ENCODE measurements around the gene ME1. TPM values are rescaled to one million over a fixed set of nuclear protein-coding genes. Genes with fewer than 3 reads are reported as not detected.
"Not testable (repeated sequence)": the region's sequence is repeated elsewhere in the genome, so short reads cannot be mapped to it uniquely, and the experiment has no call there.

Gene ME1
- total and polyA plus RNA-seq, 2 experiments from 2014 or later = 19.0 to 19.7 TPM

DNA sequence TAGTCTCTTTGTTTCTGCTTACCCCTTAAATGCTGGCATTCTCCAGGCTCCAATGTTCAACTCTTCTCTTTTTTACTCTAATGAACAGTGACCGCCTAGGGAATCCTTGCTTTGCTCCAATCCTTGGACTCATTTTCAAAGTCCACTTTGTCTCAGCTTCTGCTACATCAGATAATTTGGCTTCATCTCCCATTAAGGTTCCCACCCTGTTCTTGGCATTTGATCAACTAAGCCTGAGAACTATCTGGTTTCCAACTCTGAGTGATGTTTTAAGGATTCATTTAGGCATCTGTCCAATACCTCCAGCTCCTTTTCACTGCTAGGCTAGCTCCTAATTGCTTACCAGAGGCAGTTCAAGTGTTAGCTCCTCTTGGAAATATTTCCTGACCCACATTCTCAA lies 64.9 kb downstream of the ME1 start:
- Histone ChIP-seq H4K20me1 (ENCODE audit: insufficient read depth, poor library complexity, severe bottlenecking) (no peaks in the 10 kb centered on the region), H3K9me2 (replicated peaks; ENCODE audit: insufficient read depth) (no peaks in the 10 kb centered on the region), H3K9me3 (ENCODE audit: low read depth) (no peaks in the 10 kb centered on the region), H3K27ac (no peak overlapping the region), H3K4me1 (ENCODE audit: insufficient read depth) (peaks cover 2% of the 10 kb centered on the region), H2AFZ (no peak overlapping the region), H3K79me2 (no peaks in the 10 kb centered on the region), H3K4me2 (no peak overlapping the region), H3K27me3 (no peaks in the 10 kb centered on the region), H3K4me3 (no peak overlapping the region), H3K36me3 (replicated peaks; ENCODE audit: insufficient read depth, low read depth) (no peaks in the 10 kb centered on the region)
- WGBS (ENCODE audit: low lambda C conversion rate, missing lambda C conversion rate) = 100% methylated on average over 1 of the region's 1 CpG
- no peak for DNase-seq (ENCODE audit: low spot score)
- TF ChIP-seq EZH2 (IDR thresholded peaks at IDR 0.05; ENCODE audit: borderline replicate concordance) = no peak

GRCh38 chr6:83362349-83362748 lies 68.5 kb downstream of the ME1 start:
- WGBS (ENCODE audit: low lambda C conversion rate, missing lambda C conversion rate) = 100% methylated on average over 6 of the region's 6 CpGs
- H3K4me1 ChIP-seq (ENCODE audit: insufficient read depth); H3K4me2 ChIP-seq; H3K27me3 ChIP-seq; H4K20me1 ChIP-seq (ENCODE audit: insufficient read depth, poor library complexity, severe bottlenecking); H3K4me3 ChIP-seq; H3K27ac ChIP-seq; DNase-seq (ENCODE audit: low spot score); H3K36me3 ChIP-seq (replicated peaks; ENCODE audit: insufficient read depth, low read depth); H2AFZ ChIP-seq; H3K9me3 ChIP-seq (ENCODE audit: low read depth); H3K79me2 ChIP-seq; H3K9me2 ChIP-seq (replicated peaks; ENCODE audit: insufficient read depth): not testable (repeated sequence)

GRCh38 chr6:83359638-83360037 lies 71.2 kb downstream of the ME1 start:
- H3K9me3 ChIP-seq (ENCODE audit: low read depth) = no peaks in the 10 kb centered on the region
- TF ChIP-seq EZH2phosphoT487 (IDR thresholded peaks at IDR 0.05; ENCODE audit: low read depth, severe bottlenecking, unreplicated experiment) = no peak
- no peak for TF ChIP-seq EZH2 (IDR thresholded peaks at IDR 0.05; ENCODE audit: borderline replicate concordance)
- TF ChIP-seq, protein P1, sequence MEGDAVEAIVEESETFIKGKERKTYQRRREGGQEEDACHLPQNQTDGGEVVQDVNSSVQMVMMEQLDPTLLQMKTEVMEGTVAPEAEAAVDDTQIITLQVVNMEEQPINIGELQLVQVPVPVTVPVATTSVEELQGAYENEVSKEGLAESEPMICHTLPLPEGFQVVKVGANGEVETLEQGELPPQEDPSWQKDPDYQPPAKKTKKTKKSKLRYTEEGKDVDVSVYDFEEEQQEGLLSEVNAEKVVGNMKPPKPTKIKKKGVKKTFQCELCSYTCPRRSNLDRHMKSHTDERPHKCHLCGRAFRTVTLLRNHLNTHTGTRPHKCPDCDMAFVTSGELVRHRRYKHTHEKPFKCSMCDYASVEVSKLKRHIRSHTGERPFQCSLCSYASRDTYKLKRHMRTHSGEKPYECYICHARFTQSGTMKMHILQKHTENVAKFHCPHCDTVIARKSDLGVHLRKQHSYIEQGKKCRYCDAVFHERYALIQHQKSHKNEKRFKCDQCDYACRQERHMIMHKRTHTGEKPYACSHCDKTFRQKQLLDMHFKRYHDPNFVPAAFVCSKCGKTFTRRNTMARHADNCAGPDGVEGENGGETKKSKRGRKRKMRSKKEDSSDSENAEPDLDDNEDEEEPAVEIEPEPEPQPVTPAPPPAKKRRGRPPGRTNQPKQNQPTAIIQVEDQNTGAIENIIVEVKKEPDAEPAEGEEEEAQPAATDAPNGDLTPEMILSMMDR (IDR thresholded peaks at IDR 0.05; ENCODE audit: poor library complexity) = no peak
- no peaks in the 10 kb centered on the region for H3K27me3 ChIP-seq
- DNase-seq (ENCODE audit: low spot score) = no peak
- no peaks in the 10 kb centered on the region for H3K9me2 ChIP-seq (replicated peaks; ENCODE audit: insufficient read depth)
- H3K4me2 ChIP-seq = no peak overlapping the region
- no peak overlapping the region for H2AFZ ChIP-seq
- WGBS (ENCODE audit: low lambda C conversion rate, missing lambda C conversion rate) = 98% methylated on average over 3 of the region's 3 CpGs
- no peak overlapping the region for H3K27ac ChIP-seq
- no peaks in the 10 kb centered on the region for H3K4me1 ChIP-seq (ENCODE audit: insufficient read depth)
- H3K36me3 ChIP-seq (replicated peaks; ENCODE audit: insufficient read depth, low read depth) = no peaks in the 10 kb centered on the region
- H4K20me1 ChIP-seq (ENCODE audit: insufficient read depth, poor library complexity, severe bottlenecking) = no peaks in the 10 kb centered on the region
- no peaks in the 10 kb centered on the region for H3K79me2 ChIP-seq
- H3K4me3 ChIP-seq = no peak overlapping the region

DNA sequence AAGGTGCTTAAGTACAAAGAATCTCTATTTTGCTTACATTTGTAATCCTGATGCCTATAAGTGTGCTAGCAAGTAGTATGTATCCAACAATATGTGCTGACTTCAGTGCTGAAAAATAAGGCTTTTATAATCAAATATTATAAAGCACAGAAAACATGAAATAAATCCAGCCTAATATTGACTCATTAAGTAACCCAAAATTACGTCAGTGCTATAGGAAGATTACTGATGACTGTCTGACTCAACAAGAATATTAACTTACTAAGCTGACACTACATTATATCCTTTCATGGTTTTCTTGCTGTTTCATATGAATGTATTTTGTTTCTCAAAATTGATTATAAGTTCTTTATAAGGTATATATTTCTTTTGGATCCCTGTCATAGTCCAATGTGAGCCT lies 76.1 kb downstream of the ME1 start:
- Histone ChIP-seq H2AFZ (no peak overlapping the region), H4K20me1 (ENCODE audit: insufficient read depth, poor library complexity, severe bottlenecking) (no peaks in the 10 kb centered on the region), H3K27ac (no peak overlapping the region), H3K4me1 (ENCODE audit: insufficient read depth) (no peaks in the 10 kb centered on the region), H3K27me3 (no peaks in the 10 kb centered on the region), H3K36me3 (replicated peaks; ENCODE audit: insufficient read depth, low read depth) (no peaks in the 10 kb centered on the region), H3K79me2 (no peaks in the 10 kb centered on the region), H3K9me3 (ENCODE audit: low read depth) (no peaks in the 10 kb centered on the region), H3K4me2 (no peak overlapping the region), H3K4me3 (no peak overlapping the region), H3K9me2 (replicated peaks; ENCODE audit: insufficient read depth) (no peaks in the 10 kb centered on the region)
- DNase-seq (ENCODE audit: low spot score) = no peak
- TF ChIP-seq, protein P1 (IDR thresholded peaks at IDR 0.05; ENCODE audit: poor library complexity) = no peak
- TF ChIP-seq EZH2 (IDR thresholded peaks at IDR 0.05; ENCODE audit: borderline replicate concordance) (no peak), EZH2phosphoT487 (IDR thresholded peaks at IDR 0.05; ENCODE audit: low read depth, severe bottlenecking, unreplicated experiment) (no peak)
- 93% methylated on average over 1 of the region's 1 CpG for WGBS (ENCODE audit: low lambda C conversion rate, missing lambda C conversion rate)
